Breast epithelium (tissue), 4 donors: Measurements from ENCODE around the gene AKAP10. TPM values are rescaled to one million over a fixed set of nuclear protein-coding genes. Genes with fewer than 3 reads are reported as not detected.

Experiments
- DNase-seq, 2 donors: peaks; one replicate each; pipeline ENCODE4 v3.0.0-alpha.2; 2019; ENCODE audit warnings: low spot score in 2 of 2
- H3K27ac ChIP-seq, 2 donors: fragments of 200-600 bp; sonication (generic) in 1 of 2; one replicate each; pipeline ENCODE4 v1.5.1; 2016 to 2019; ENCODE audit warnings: mild to moderate bottlenecking in 1 of 2
- H3K27me3 ChIP-seq, 2 donors: fragments of 200-600 bp; sonication (generic) in 1 of 2; one replicate each; pipeline versions ENCODE4 v1.5.1 to v1.6.0; 2017 to 2019; ENCODE audit warnings: control low read depth in 1 of 2, mild to moderate bottlenecking in 1 of 2
- H3K36me3 ChIP-seq: fragments of 200-600 bp; one replicate; pipeline ENCODE4 v1.5.1; 2019
- H3K4me1 ChIP-seq, 2 donors: fragments of 200-600 bp; sonication (generic); one replicate each; pipeline ENCODE4 v1.5.1; 2016 to 2019; ENCODE audit warnings: control low read depth in 1 of 2
- H3K4me3 ChIP-seq, 3 donors: fragments of 200-600 bp; sonication (generic); 1 replicate in 2 of 3; 2 replicates in 1 of 3; pipeline ENCODE4 v1.5.1; 2016 to 2019; ENCODE audit warnings: mild to moderate bottlenecking in 3 of 3, moderate library complexity in 2 of 3
- H3K9me3 ChIP-seq, 2 donors: fragments of 200-600 bp; sonication (generic) in 1 of 2; one replicate each; pipeline ENCODE4 v1.5.1; 2016 to 2019; ENCODE audit warnings: control low read depth in 1 of 2
- POLR2A ChIP-seq: fragments of 450-650 bp; IDR thresholded peaks from one replicate; pipeline ENCODE4 v1.6.1; 2016; ENCODE audit warnings: antibody characterized with exemption, mild to moderate bottlenecking, moderate library complexity
- POLR2AphosphoS5 ChIP-seq, 3 donors: sonication (generic); formaldehyde crosslinking; IDR thresholded peaks; one replicate each; pipeline ENCODE4 v1.6.1; 2017; ENCODE audit warnings: antibody characterized with exemption in 3 of 3
- intact Hi-C: fragments of 100-400 bp; cut with DNase I; formaldehyde crosslinking; loops from one replicate; pipeline ENCODE4 v1.15.1; 2023; ENCODE audit warnings: low total_unique reads
- total RNA-seq, 3 donors: library from RNA; depleted of rRNA; stranded (reverse); fragments of >200 nt; gene quantifications; one replicate each; pipeline ENCODE4 v1.1.0, GENCODE V29; 2016
- TF ChIP-seq, protein P1 (sequence below), 3 donors: fragments of 450-650 bp; IDR thresholded peaks; one replicate each; pipeline ENCODE4 v1.5.1; 2016 to 2017; ENCODE audit warnings: antibody characterized with exemption in 3 of 3, mild to moderate bottlenecking in 3 of 3, moderate library complexity in 3 of 3

Gene AKAP10
- total RNA-seq, 3 donors from 2014 or later, result 27.7 to 49.5 (median 34.1) TPM

DNA sequence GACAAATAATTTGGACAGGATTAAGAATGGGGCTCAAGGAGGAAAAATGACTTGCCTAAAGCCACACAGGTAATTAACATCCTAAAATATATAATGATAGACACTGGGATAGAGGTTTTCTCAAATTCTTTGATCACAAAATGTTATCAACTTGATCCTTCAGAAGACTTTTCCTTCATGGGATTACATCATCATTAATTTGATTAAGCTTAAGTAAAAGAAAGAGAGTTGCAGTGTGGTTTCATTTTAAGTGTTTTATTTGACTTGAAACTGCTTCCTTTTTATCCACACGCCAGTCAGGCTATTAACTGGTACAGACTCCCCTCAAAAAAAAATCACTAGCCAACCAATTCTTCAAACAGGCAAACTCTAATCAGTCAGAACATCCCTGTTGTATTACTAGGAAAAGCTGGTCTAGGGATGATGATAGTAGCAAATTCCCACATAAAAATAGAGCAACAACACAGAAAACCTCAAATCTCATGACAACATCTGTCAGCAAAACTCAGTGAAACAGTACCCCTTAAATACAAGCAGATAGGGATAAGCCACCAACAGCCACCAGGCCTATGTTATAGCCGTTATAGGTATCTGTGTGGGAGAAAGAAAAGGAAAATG lies 32.5 kb downstream of the AKAP10 start:
- DNase-seq, result no peak
- TF ChIP-seq, protein P1, sequence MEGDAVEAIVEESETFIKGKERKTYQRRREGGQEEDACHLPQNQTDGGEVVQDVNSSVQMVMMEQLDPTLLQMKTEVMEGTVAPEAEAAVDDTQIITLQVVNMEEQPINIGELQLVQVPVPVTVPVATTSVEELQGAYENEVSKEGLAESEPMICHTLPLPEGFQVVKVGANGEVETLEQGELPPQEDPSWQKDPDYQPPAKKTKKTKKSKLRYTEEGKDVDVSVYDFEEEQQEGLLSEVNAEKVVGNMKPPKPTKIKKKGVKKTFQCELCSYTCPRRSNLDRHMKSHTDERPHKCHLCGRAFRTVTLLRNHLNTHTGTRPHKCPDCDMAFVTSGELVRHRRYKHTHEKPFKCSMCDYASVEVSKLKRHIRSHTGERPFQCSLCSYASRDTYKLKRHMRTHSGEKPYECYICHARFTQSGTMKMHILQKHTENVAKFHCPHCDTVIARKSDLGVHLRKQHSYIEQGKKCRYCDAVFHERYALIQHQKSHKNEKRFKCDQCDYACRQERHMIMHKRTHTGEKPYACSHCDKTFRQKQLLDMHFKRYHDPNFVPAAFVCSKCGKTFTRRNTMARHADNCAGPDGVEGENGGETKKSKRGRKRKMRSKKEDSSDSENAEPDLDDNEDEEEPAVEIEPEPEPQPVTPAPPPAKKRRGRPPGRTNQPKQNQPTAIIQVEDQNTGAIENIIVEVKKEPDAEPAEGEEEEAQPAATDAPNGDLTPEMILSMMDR (IDR thresholded peaks at IDR 0.05), result no peak
- TF ChIP-seq POLR2AphosphoS5 (IDR thresholded peaks at IDR 0.05) (no peak), POLR2A (no peak)
- Histone ChIP-seq H3K4me1 (no peaks in the 10 kb centered on the region), H3K4me3 (no peak overlapping the region), H3K9me3 (no peaks in the 10 kb centered on the region), H3K27ac (no peak overlapping the region), H3K27me3 (no peaks in the 10 kb centered on the region), H3K36me3 (no peaks in the 10 kb centered on the region)
- intact Hi-C loops, result no loop called here

DNA sequence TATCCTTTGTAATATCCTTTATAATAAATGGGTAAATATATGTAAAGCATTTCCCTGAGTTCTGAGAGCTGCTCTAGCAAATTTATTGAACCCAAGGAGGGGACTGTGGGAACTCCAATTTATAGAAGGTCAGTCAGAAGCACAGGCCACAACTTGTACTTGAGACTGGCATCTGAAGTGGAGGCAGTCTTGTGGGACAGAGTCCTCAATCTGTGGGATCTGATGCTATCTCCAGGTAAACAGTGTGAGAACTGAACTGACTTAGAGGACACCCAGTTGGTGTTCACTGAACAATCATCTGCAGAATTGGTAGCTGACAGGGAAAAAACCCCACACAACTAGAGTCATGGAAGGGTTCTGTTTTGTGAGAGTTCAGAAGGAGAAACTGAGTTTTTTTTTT lies 34.0 kb downstream of the AKAP10 start:
- no peaks in the 10 kb centered on the region for H3K27me3 ChIP-seq
- intact Hi-C loops, result no loop called here
- H3K4me1 ChIP-seq, result no peaks in the 10 kb centered on the region
- H3K27ac ChIP-seq, result no peak overlapping the region
- H3K36me3 ChIP-seq, result no peaks in the 10 kb centered on the region
- no peak for DNase-seq
- H3K9me3 ChIP-seq, result no peaks in the 10 kb centered on the region
- TF ChIP-seq POLR2AphosphoS5 (IDR thresholded peaks at IDR 0.05) (no peak), POLR2A (no peak)
- TF ChIP-seq, protein P1 (IDR thresholded peaks at IDR 0.05), result no peak
- no peak overlapping the region for H3K4me3 ChIP-seq

DNA sequence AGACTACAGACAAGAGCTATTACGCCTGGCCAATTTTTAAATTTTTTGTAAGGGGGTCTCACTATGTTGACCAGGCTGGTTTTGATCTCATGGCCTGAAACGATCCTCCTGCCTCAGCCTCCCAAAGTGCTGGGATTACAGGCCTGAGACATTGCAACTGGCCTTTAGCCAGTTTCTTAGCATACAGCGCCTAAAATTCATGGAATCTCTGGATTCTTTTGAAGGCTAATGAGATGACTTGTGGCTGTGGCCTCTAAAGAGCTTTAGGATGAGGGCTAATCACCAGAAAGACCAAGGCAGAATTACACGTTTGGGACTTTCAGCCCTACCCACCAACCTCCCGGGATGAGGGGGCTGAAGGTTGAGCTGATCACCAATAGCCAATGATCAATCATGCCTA lies 34.6 kb downstream of the AKAP10 start:
- no peak for DNase-seq
- no peaks in the 10 kb centered on the region for H3K27me3 ChIP-seq
- H3K4me1 ChIP-seq, result no peaks in the 10 kb centered on the region
- no peak overlapping the region for H3K27ac ChIP-seq
- intact Hi-C loops, result no loop called here
- no peak overlapping the region for H3K4me3 ChIP-seq
- H3K9me3 ChIP-seq, result no peaks in the 10 kb centered on the region
- H3K36me3 ChIP-seq, result no peaks in the 10 kb centered on the region
- TF ChIP-seq POLR2AphosphoS5 (IDR thresholded peaks at IDR 0.05), result no peak
- TF ChIP-seq, protein P1 (IDR thresholded peaks at IDR 0.05), result no peak
- no peak for TF ChIP-seq POLR2A

DNA sequence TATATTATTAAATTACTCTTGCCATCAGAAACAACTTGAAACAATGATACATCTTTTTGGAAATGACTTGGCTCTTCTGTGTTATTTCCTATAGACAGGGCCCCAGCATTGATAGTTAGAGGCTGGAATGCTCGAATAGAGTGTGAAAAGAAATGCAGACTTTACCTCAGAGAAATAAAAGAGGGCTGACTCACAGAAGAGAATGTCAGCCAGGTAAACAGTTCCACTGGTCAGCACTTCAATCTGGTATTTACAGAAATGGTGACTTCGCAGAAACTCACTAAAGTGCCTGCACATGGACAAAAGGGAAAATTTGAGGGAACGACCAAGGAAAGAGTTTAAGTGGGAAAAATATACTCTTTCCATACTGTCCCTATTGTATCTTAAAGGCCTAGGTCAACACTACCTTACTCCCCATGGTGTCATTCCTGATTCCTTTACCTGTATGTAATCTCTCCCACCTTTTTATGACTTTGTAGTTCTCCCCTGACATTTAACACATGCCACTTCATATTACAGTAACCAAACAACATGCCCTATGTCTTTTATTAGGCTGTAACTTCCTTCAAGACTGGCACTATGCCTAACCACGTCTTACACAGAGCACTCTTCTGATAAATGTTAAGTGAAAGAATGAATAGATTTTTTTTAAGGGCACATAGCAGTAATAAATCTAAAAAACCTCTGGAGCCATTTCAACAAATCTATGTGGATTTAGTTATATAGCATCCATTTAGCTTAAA lies 36.7 kb downstream of the AKAP10 start:
- TF ChIP-seq, protein P1 (IDR thresholded peaks at IDR 0.05), result no peak
- TF ChIP-seq POLR2A (no peak), POLR2AphosphoS5 (IDR thresholded peaks at IDR 0.05) (no peak)
- Histone ChIP-seq H3K27ac (peak overlapping the region in 1 of 2 donors; percentile 15), H3K4me1 (no peaks in the 10 kb centered on the region), H3K9me3 (no peaks in the 10 kb centered on the region), H3K36me3 (no peaks in the 10 kb centered on the region), H3K27me3 (no peaks in the 10 kb centered on the region), H3K4me3 (no peak overlapping the region)
- DNase-seq, result no peak
- intact Hi-C loops, result no loop called here

DNA sequence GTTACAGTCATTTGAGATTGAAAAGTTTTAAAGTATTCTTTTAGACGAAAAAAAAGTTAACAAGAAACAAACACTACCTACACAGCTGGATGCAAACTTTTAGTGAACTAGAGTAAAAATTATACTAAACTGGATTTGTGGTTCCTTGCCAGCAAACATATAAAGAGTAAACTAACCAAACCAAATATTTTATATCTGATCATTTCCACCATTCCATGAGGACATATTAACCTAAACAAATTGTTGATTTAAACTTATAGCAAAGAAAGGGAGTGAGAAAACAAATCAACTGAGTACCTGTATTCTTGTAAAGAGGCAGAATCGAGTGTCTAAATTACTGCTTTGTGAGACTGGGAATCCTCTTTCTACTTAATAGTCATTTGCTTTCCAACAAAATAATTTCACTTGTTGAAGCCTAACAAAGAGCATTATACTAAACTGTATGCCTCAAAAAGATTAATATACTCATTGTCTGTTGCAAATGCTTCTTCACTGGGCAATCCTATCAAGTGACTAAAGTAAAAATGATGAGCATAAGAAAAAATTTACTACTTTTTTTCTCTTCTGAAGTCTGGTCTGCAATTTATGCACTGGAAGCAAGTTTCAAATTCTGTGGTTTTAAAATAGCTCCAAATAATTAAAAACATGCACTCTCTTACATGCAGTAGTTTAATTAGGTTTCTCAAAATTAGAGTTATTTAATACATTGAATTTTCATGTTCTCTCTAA lies 37.5 kb downstream of the AKAP10 start:
- intact Hi-C loops, result no loop called here
- no peaks in the 10 kb centered on the region for H3K27me3 ChIP-seq
- H3K4me3 ChIP-seq, result no peak overlapping the region
- no peaks in the 10 kb centered on the region for H3K36me3 ChIP-seq
- no peaks in the 10 kb centered on the region for H3K9me3 ChIP-seq
- no peak for DNase-seq
- H3K4me1 ChIP-seq, result no peaks in the 10 kb centered on the region
- TF ChIP-seq POLR2A (no peak), POLR2AphosphoS5 (IDR thresholded peaks at IDR 0.05) (no peak)
- TF ChIP-seq, protein P1 (IDR thresholded peaks at IDR 0.05), result no peak
- no peak overlapping the region for H3K27ac ChIP-seq
